SU-DHL-6 (cell line): ENCODE data around the gene KYAT1.

Experiments used
- CTCF ChIP-seq: fragments of 200-600 bp; sonication (generic); IDR thresholded peaks from one replicate; pipeline ENCODE4 v1.5.1; 2017; ENCODE audit warnings: antibody characterized with exemption, mild to moderate bottlenecking, low read length, moderate library complexity; ENCODE audit not compliant: insufficient read depth, poor library complexity, severe bottlenecking
- EZH2phosphoT487 ChIP-seq: fragments of 200-600 bp; sonication (generic), shearing (Covaris generic); conservative IDR thresholded peaks from 2 replicates; pipeline ENCODE4 v1.6.1; 2018; ENCODE audit warnings: mild to moderate bottlenecking, antibody characterized with exemption, low read length, moderate library complexity, mixed read lengths

DNA sequence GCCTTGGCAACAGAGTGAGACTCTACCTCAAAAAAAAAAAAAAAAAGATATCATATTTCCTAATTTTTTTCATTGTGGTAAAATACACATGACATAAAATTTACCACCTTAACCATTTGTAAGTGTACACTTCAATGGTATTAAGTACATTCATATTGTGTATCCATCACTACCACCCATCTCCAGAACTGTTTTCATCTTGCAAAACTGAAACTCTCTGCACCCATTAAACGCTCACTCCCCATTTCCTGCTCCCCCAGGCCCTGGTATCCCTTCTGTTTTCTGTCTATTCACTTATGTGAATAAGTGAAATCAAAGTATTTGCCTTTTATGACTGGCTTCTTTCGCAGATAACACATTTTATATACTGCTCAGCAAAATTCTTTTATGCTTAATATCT lies 13.0 kb upstream of the KYAT1 start:
- TF ChIP-seq CTCF (no peak), EZH2phosphoT487 (no peak)
